Heart right ventricle (tissue), 16 donors: ENCODE measurements around the gene ACYP1. TPM values are rescaled to one million over a fixed set of nuclear protein-coding genes. Genes with fewer than 3 reads are reported as not detected.

Experiments
- ATAC-seq, 8 donors: fragments of 200-7000 bp; cut with Tn5 transposase; one replicate each; pipeline ENCODE4 v1.9.1; 2020; ENCODE audit warnings: mild to moderate bottlenecking in 8 of 8, moderate library complexity in 8 of 8, moderate number of reproducible peaks in 1 of 8
- DNase-seq, 2 donors: peaks; one replicate each; pipeline ENCODE4 v3.0.0-alpha.2; 2020
- H3K27ac ChIP-seq, 10 donors: fragments of 200-600 bp; sonication (generic) in 2 of 10; one replicate each; pipeline versions ENCODE4 v1.5.0 to v1.8.0; 2020 to 2022; ENCODE audit warnings: mild to moderate bottlenecking in 3 of 10
- H3K27me3 ChIP-seq, 7 donors: fragments of 200-600 bp; one replicate each; pipeline ENCODE4 v1.8.0; 2021 to 2022; ENCODE audit warnings: mild to moderate bottlenecking in 2 of 7
- H3K36me3 ChIP-seq, 9 donors: fragments of 200-600 bp; sonication (generic) in 1 of 9; one replicate each; pipeline versions ENCODE4 v1.5.0 to v1.8.0; 2020 to 2022; ENCODE audit warnings: mild to moderate bottlenecking in 2 of 9
- H3K4me1 ChIP-seq, 9 donors: fragments of 200-600 bp; sonication (generic) in 1 of 9; one replicate each; pipeline versions ENCODE4 v1.5.0 to v1.8.0; 2020 to 2022; ENCODE audit warnings: mild to moderate bottlenecking in 4 of 9
- H3K4me3 ChIP-seq, 10 donors: fragments of 200-600 bp; sonication (generic) in 2 of 10; one replicate each; pipeline versions ENCODE4 v1.5.0 to v1.8.0; 2020 to 2022; ENCODE audit warnings: mild to moderate bottlenecking in 7 of 10, moderate library complexity in 2 of 10
- H3K9me3 ChIP-seq, 11 donors: fragments of 200-600 bp in 10 of 11; sonication (generic) in 2 of 11; one replicate each; pipeline versions ENCODE4 v1.5.0 to v1.8.0; 2013 to 2022; ENCODE audit warnings: mild to moderate bottlenecking in 2 of 11, control low read depth in 1 of 11, moderate library complexity in 1 of 11
- CTCF ChIP-seq, 9 donors: fragments of 200-600 bp; sonication (generic) in 2 of 9; IDR thresholded peaks; one replicate each; pipeline versions ENCODE4 v1.5.0 to v1.8.0; 2021 to 2022; ENCODE audit warnings: antibody characterized with exemption in 9 of 9, mild to moderate bottlenecking in 5 of 9, moderate library complexity in 1 of 9
- WGBS, 2 donors: extraction: QIAGEN DNeasy Blood & Tissue Kit; methylation state at CpG; one replicate each; pipeline ENCODE4 v1.1.7; 2013; ENCODE audit warnings: inconsistent platforms in 1 of 2; 5-methylcytosine and 5-hydroxymethylcytosine counted together
- intact Hi-C, 10 donors: fragments of 100-400 bp; cut with DNase I; formaldehyde crosslinking; loops; one replicate each; pipeline versions ENCODE4 v1.11.1 to v1.14.2; 2022
- polyA plus RNA-seq, 2 donors: library from polyadenylated mRNA; stranded (reverse); fragments of 200-250 nt; gene quantifications; one replicate each; pipeline ENCODE4 v1.2.3, GENCODE V29; 2013
- total RNA-seq, 10 donors: library from RNA; stranded (reverse); fragmentation: NEBNext Ultra II Directional in 3 of 10; extraction: Animal tissue kit (Norgen Biotek cat#: 25700) in 3 of 10; gene quantifications; one replicate each; pipeline versions ENCODE4 v1.2.1 to v1.2.4, GENCODE V29; 2021 to 2023
- donor health status: Arrhythmogenic right ventricular cardiomyopathy.
- donor health status: ischemic (EF 13 %, LVEDD 7.1; RV severe dilation, severe dysfunction).
- donor health status: healthy with polysubstance abuse.
- donor health status: DM: no; HTN: yes; CAD: no.
- donor health status: DM: no; HTN: no; CAD: no.
- donor health status: ischemic (EF 25% LVEDD 6.9; RV normal size, moderate dysfunction).
- donor health status: ischemic (EF 25% LVEDD 5.7; RV mildly dilated, moderate dysfunction).
- donor health status: healthy.
- donor health status: DM: yes; HTN: yes; CAD: no.
- donor health status: Ischemic cardiomyopathy.
- donor health status: ischemic (EF 35%, LVEDD 5.7; RV mildly dilated, moderate dysfunction).
- donor health status: nonischemic (EF 11% LVEDD 7.7; RV severe dilation, severe dysfunction).
- donor health status: DM: yes; HTN: yes; CAD: no.
- donor health status: PGD.
- donor health status: ischemic (EF 29% LVEDD 5.4; RV normal size, mild dysfunction).
- donor health status: nonischemic (EF 23%, LVEDD 6.1; RV moderate dilation, normal function).

Gene ACYP1
- total and polyA plus RNA-seq, 12 donors: 7.9 to 34.9 (median 10.1) TPM

GRCh38 chr14:75018694-75019093 lies 45.1 kb downstream of the ACYP1 start:
- no peak for ATAC-seq
- WGBS, 2 donors: 91 to 93% methylated on average over 3 of the region's 3 CpGs
- H3K27me3 ChIP-seq: no peaks in the 10 kb centered on the region
- H3K4me3 ChIP-seq: no peak overlapping the region
- peaks cover 0 to 14% (median 6%) of the 10 kb centered on the region in 9 donors for H3K4me1 ChIP-seq
- no peak for TF ChIP-seq CTCF (IDR thresholded peaks at IDR 0.05)
- DNase-seq: no peak
- H3K9me3 ChIP-seq: no peaks in the 10 kb centered on the region
- no peak overlapping the region for H3K27ac ChIP-seq
- H3K36me3 ChIP-seq: peaks cover 0 to 100% (median 47%) of the 10 kb centered on the region in 9 donors
- intact Hi-C loops: loop anchor here in 1 of 10 donors (10.0 kb wide), 1 partner anchor 56 kb away; no protein-coding TSS in a partner anchor

GRCh38 chr14:75016815-75017214 lies 47.0 kb downstream of the ACYP1 start:
- DNase-seq: no peak
- intact Hi-C loops: loop anchor here in 1 of 10 donors (10.0 kb wide), 1 partner anchor 58 kb away; no protein-coding TSS in a partner anchor

GRCh38 chr14:75015496-75015895 lies 48.3 kb downstream of the ACYP1 start:
- Histone ChIP-seq H3K9me3 (no peaks in the 10 kb centered on the region), H3K27ac (peak overlapping the region in 1 of 10 donors; percentile 13), H3K4me1 (peaks cover 3 to 40% (median 32%) of the 10 kb centered on the region in 9 donors), H3K36me3 (peaks cover 0 to 91% (median 39%) of the 10 kb centered on the region in 9 donors), H3K4me3 (no peak overlapping the region), H3K27me3 (no peaks in the 10 kb centered on the region)
- ATAC-seq (no peak), DNase-seq (no peak)
- WGBS, 2 donors: 87 to 91% methylated on average over 5 of the region's 5 CpGs
- intact Hi-C loops: loop anchor here in 1 of 10 donors (10.0 kb wide), 1 partner anchor 59 kb away; no protein-coding TSS in a partner anchor
- TF ChIP-seq CTCF (IDR thresholded peaks at IDR 0.05): no peak

More at GRCh38 chr14:75016815-75017214, 47.0 kb downstream of the ACYP1 start:
- no peak for TF ChIP-seq CTCF (IDR thresholded peaks at IDR 0.05)
- Histone ChIP-seq H3K4me3 (no peak overlapping the region), H3K4me1 (peaks cover 3 to 27% (median 19%) of the 10 kb centered on the region in 9 donors), H3K36me3 (peaks cover 0 to 98% (median 45%) of the 10 kb centered on the region in 9 donors), H3K27ac (no peak overlapping the region), H3K9me3 (no peaks in the 10 kb centered on the region), H3K27me3 (no peaks in the 10 kb centered on the region)
- ATAC-seq: no peak
- WGBS, 2 donors: 93 to 96% methylated on average over 3 of the region's 3 CpGs

- no peak for TF ChIP-seq CTCF (IDR thresholded peaks at IDR 0.05)
- peaks cover 0 to 91% (median 48%) of the 10 kb centered on the region in 9 donors for H3K36me3 ChIP-seq
- intact Hi-C loops: loop anchor here in 1 of 10 donors (10.0 kb wide), 1 partner anchor 62 kb away; no protein-coding TSS in a partner anchor
- no peaks in the 10 kb centered on the region for H3K27me3 ChIP-seq
- no peaks in the 10 kb centered on the region for H3K9me3 ChIP-seq
- peak overlapping the region in 9 of 10 donors; percentile 2 to 71 (median 45) for H3K27ac ChIP-seq
- ATAC-seq: peak in 6 of 8 donors; percentile 39 to 81 (median 70)
- H3K4me1 ChIP-seq: peaks cover 3 to 40% (median 32%) of the 10 kb centered on the region in 9 donors
- peak; percentile 21 to 30 for DNase-seq
- H3K4me3 ChIP-seq: no peak overlapping the region
- 49 to 50% methylated on average over 6 of the region's 6 CpGs for WGBS, 2 donors
These were observed 50.5 kb downstream of the ACYP1 start for GRCh38 chr14:75013290-75013689.
